ENCODE results near the gene HIBADH.

DNA sequence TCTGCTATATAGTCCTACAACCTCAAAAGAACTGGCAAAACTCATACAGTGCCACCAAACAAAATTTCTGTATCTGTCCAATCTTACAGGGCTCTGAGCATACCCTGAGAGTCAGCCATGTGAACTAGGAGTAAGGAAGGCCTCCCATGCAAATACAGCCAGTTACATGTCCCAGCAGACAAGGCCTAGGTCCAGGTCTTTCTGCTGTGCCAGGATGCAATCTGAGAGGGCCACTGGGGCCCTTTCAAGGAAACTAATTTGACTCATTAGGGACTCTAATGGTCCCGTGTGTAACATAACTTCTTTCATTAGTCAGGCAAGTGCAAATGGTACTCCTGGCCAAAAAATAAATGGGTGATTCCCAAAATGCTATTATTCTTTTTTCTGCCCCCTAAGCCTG, 17.9 kb upstream of the HIBADH start:
- TF ChIP-seq CTCF (conservative IDR thresholded peaks at IDR 0.05) (no peak), ZFX (IDR thresholded peaks at IDR 0.05) (no peak)

Measured in C4-2B (cell line).